GM19455 (cell line): ENCODE results near the gene TGIF2.
"Not testable (repeated sequence)": the region's sequence is repeated elsewhere in the genome, so short reads cannot be mapped to it uniquely, and the experiment has no call there.

ENCODE experiments used
- ATAC-seq: cut with Tn5 transposase; IDR thresholded peaks from one replicate; pipeline ENCODE4 v1.9.1; 2021; ENCODE audit not compliant: unreplicated experiment

The TGIF2 gene

GRCh38 chr20:36611625-36612024 is 38.2 kb downstream of the TGIF2 start:
- no peak for ATAC-seq

- no peak for ATAC-seq
Measured at GRCh38 chr20:36613974-36614373, 40.6 kb downstream of the TGIF2 start.

GRCh38 chr20:36614781-36615557 is 41.6 kb downstream of the TGIF2 start:
- no peak for ATAC-seq

DNA sequence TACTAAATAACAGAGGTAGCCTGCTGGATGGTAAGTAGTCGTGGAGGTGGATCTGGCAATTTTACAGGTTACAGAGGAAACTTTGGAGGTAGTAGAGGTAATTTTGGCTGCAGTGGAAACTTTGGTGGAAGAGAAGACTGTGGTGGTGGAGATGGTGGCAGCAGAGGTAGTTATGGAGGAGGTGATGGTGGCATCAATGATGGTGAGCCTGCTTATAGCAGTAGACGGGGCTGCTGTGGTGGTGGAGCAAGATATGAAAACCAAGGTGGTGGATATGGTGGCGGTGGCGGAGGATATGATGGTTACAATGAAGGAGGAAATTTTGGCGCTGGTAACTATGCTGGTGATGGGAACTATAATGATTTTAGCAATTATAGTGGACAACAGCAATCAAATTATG is 47.5 kb downstream of the TGIF2 start:
- no peak for ATAC-seq

DNA sequence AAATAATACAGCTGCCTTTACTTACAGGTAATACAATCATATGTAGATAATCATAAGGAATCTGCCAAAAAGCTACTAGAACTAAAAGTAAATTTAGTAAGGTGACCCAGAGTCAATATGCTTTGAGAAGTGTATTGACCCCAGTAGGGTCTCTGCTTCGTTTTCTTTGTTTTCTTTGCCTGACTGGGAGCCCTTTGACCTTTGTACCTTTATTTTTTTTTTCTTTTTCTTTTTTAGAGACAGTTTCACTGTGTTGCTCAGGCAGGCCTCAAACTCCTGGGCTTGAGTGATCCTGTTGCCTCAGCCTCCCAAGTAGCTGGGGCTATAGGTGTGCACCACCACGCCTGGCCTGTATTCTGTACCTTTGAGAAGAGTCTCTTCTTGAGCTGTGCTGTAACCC is 50.0 kb downstream of the TGIF2 start:
- no peak for ATAC-seq

DNA sequence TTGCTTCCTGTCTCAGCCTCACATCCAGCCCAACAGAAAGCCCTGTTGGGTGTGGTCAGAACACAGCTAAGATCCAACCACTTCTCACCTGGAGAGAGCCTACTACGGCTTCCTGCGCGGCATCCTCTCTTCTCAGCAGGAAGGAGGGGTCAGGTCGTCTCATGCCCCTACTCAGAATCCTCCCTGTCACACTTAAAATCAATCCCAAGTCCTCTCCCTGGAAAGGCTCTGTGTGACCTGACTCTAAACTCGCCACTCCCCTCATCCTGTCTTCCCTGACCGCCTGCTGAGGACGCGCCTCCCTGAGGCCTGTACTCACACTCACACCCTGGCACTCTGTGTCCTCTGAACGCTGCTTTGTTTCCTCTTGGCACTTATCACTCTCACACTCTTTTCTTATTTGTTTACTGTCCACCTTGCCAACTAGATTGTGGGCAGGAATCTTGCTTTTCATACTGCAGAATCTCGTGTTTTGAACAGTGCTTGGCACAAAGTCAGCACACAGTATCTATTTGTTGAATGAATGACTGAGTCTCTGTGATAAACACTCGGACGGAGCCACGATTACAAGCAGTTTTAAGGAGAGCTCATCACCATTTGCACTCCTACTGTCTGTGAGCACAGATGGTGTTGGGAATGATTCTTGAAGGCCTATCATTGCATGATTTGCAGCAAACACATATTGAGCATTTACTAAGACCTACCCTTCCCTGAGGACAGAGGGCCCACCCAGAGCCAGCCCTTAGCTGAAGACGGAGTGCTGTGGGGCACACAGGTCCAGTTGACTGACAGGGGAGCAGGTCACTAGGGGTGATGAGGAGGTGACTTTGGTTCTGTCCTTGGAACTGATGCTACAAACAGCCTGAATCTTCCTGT is 50.9 kb downstream of the TGIF2 start:
- no peak for ATAC-seq

DNA sequence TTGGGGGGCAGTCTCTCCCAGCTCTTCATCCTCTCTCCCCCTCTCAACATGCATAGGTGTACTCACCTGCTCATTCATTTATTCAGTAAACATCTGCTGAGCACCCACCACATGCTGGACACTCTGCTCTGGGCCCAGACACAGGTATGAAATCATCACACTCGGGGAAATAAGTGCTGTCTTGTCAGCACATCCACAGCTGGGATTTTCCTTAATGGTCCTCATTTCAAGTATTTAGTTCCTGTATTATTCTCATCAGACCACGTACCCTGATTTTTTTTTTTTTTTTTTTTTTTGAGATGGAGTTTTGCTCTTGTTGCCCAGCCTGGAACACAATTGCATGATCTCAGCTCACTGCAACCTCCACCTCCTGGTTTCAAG is 51.5 kb downstream of the TGIF2 start:
- no peak for ATAC-seq

DNA sequence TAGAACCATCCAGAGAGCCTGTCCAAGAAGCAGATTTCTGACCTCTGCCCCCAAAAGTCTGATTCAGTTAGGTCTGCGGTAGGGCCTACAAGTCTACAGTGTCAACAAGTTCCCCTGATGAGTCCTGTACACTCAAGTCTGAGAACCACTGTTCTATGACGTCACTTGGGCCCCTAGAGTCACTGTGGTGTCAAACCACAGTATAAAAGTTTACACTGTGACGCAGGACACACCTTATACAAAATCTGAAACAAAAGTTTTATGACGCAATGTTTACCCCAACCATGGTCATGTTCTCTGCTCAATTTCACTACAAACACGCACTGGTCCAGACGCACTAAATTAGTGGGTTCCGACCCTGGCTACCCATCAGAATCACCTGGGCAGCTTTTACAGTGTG is 54.7 kb downstream of the TGIF2 start:
- ATAC-seq: no peak

- no peak for ATAC-seq
Measured at GRCh38 chr20:36629719-36630681, 56.6 kb downstream of the TGIF2 start.

DNA sequence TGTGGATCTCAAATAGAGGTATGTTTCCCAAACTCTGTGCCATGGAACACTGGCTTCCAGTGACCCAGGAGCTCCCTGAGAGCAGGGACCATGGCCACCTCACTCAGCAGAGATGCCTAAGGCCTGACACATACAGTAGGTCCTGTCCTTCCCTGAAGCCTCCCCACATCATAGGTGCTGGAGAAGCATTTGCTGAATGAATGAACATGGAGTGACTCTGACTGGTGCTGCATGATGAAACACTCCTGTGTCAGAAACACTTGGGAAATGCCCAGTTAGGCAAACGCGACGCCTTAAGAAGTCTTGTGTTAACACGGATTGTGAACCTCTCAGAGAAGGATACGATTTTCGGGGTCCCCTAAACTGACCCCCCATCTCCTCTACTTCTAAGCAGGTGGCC is 58.2 kb downstream of the TGIF2 start:
- no peak for ATAC-seq

DNA sequence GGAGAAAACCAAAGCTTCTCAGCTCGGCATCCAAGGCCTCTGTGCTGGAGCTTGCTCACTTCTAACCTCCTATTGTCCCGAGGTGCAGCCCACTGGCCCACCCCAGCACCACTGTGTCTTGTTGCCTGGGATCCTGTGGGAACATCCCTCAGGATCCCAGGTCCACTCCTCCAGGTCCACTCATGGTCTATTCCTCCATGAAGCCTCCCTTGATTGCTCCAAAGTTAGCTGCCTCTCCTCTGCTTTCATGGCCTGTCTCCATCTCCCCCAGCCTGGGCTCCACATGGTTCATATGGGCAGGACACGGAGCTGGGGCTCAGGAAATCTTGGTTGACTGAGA is 58.7 kb downstream of the TGIF2 start:
- ATAC-seq: no peak

DNA sequence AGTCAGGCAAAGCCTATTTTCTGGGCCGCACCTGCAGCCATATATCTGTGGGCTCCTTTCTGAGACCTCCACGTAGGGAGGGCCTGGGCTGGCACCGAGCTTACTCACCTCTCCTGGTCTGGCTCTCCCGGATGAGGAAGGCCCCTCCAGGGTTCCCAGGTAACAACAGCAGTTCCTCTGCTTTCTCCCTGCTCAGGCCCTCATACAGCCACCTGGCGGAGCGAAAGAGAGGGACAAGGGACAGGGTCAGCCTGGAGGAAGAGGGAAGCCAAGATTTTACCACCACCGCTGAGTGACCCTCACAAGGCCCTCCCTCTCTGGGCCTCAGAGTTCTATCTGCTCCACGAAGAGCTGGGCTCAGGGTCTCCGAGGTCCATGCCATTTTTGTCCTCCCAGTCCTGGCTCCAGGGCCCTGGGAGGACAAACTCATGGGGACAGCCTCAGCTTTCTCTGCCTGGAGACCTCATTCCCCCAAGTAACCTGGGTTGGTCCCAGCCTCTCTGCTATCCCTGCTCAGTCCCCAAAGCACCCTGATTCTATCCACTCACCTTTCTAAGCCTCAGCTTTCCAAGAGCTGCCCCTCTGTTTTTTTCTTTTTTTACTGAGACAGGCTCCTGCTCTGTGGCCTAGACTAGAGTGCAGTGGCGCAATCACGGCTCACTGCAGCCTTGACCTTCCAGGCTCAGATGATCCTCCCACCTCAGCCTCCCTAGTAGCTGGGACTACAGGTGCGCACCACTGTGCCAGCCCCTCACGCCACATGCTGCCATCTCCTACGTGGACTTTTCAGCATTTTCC is 59.3 kb downstream of the TGIF2 start:
- no peak for ATAC-seq

DNA sequence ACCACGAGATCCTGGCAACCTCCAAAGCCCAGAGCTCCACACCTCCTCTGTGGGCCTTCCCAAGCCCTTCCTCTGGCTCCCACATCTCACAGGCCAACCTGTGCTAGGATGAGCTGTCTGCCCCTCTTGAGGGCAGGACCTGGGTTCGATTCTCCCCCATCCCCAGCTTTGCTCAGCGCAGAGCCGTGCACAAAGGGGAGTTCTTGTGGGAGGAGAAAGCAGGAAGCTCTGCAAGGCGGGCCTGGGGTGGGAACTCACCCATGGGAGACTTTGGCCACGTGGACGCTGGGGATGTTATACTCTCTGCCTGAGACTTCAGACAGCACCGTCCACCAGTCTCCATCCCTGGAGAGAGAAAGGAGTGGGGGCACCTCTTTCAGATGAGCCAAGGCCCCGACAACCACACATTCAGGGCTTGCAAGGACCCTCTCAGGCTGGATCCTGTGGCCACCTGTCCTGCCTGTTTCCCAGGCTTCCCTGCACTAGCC is 59.9 kb downstream of the TGIF2 start:
- no peak for ATAC-seq

GRCh38 chr20:36634342-36634741 is 60.9 kb downstream of the TGIF2 start:
- no peak for ATAC-seq

- ATAC-seq: not testable (repeated sequence)
Measured at GRCh38 chr20:36638876-36639400, 65.5 kb downstream of the TGIF2 start.

DNA sequence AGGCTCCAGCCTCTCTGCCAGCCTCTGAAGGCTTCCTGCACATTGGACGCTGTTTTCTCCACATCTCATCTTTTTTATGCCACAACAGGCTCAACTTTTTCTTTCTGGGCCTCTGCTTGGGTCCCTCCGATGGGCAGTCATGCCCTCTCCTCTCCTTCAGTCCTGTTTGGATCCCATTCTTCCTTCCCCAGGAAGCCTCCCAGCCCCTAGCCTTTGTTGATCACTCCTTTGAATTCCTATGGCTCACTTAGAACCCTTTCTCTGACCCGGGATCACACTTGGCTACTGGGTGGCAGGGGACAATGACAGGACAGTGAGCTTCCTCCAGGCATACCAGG is 68.1 kb downstream of the TGIF2 start:
- ATAC-seq: no peak

GRCh38 chr20:36642136-36642535 is 68.7 kb downstream of the TGIF2 start:
- ATAC-seq: no peak
